ENCODE measurements around the gene TMEM250.

GRCh38 chr9:136142414-136142796, 23.7 kb upstream of the TMEM250 start:
- TF ChIP-seq POLR2A (IDR thresholded peaks at IDR 0.05), result no peak
- no peak for TF ChIP-seq CTCF (IDR thresholded peaks at IDR 0.05)
